Adrenal gland (tissue), 5 donors: Measurements from ENCODE around the gene UBE2O.

Source experiments
- POLR2A ChIP-seq, 2 donors: fragments of 450-650 bp; IDR thresholded peaks; one replicate each; pipeline ENCODE4 v1.6.1; 2017; ENCODE audit warnings: antibody characterized with exemption in 2 of 2, mild to moderate bottlenecking in 2 of 2, moderate library complexity in 1 of 2
- TF ChIP-seq, protein P1 (sequence below), 6 experiments: fragments of 450-650 bp in 4 of 6; fragments of 200-600 bp in 2 of 6; sonication (generic) in 1 of 6; IDR thresholded peaks; 1 replicate in 5 of 6; 2 replicates in 1 of 6; pipeline versions ENCODE4 v1.5.1 to v1.8.0; 2016 to 2021; ENCODE audit warnings: antibody characterized with exemption in 6 of 6, mild to moderate bottlenecking in 2 of 6, moderate library complexity in 1 of 6
- donor health status: DM: no; HTN: no; CAD: no.

DNA sequence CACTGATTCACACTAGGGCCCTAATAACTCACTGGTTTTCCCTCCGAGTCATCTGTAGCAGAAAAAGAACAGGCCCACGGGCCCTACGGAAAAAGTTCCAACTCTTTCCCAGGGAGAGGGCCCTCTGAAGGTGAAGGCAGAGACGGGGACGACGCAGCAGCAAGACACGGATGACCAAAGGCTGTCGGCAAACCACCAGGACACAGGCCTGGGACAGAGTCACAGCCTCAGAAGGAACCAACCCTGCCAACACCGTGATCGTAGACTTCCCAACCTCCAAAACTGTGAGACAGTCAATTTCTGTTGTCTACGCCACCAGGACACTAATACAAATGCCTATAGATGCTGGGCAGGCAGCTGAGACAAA is 73.7 kb downstream of the UBE2O start:
- TF ChIP-seq, protein P1, sequence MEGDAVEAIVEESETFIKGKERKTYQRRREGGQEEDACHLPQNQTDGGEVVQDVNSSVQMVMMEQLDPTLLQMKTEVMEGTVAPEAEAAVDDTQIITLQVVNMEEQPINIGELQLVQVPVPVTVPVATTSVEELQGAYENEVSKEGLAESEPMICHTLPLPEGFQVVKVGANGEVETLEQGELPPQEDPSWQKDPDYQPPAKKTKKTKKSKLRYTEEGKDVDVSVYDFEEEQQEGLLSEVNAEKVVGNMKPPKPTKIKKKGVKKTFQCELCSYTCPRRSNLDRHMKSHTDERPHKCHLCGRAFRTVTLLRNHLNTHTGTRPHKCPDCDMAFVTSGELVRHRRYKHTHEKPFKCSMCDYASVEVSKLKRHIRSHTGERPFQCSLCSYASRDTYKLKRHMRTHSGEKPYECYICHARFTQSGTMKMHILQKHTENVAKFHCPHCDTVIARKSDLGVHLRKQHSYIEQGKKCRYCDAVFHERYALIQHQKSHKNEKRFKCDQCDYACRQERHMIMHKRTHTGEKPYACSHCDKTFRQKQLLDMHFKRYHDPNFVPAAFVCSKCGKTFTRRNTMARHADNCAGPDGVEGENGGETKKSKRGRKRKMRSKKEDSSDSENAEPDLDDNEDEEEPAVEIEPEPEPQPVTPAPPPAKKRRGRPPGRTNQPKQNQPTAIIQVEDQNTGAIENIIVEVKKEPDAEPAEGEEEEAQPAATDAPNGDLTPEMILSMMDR (IDR thresholded peaks at IDR 0.05): no peak
- TF ChIP-seq POLR2A (IDR thresholded peaks at IDR 0.05): no peak
